Kidney (tissue), 14 donors: ENCODE results near the gene CYS1. TPM values are rescaled to one million over a fixed set of nuclear protein-coding genes. Genes with fewer than 3 reads are reported as not detected.

Source experiments
- DNase-seq, 5 donors: peaks; one replicate each; pipeline ENCODE4 v3.0.0-alpha.2; 2013 to 2020
- FAIRE-seq: peaks from 2 replicates; lab custom pipeline; 2012; peaks lifted over from hg19 to GRCh38; lab: Jason Lieb, UNC
- H3K27ac ChIP-seq, 2 donors: one replicate each; pipeline ENCODE4 v1.7.0; 2013; ENCODE audit warnings: low read depth in 2 of 2, low read length in 2 of 2, inconsistent platforms in 1 of 2
- H3K27me3 ChIP-seq: one replicate; pipeline ENCODE4 v1.7.1; 2013; ENCODE audit warnings: low read length, inconsistent platforms; ENCODE audit not compliant: control insufficient read depth, insufficient read depth
- H3K36me3 ChIP-seq, 3 donors: one replicate each; pipeline versions ENCODE4 v1.7.0 to v1.7.1; 2013; ENCODE audit warnings: low read length in 3 of 3, control low read depth in 1 of 3, inconsistent platforms in 1 of 3; ENCODE audit not compliant: insufficient read depth in 3 of 3, control insufficient read depth in 2 of 3
- H3K4me1 ChIP-seq, 3 donors: one replicate each; pipeline versions ENCODE4 v1.7.0 to v1.7.1; 2013; ENCODE audit warnings: low read length in 3 of 3, inconsistent platforms in 1 of 3, low read depth in 1 of 3; ENCODE audit not compliant: control insufficient read depth in 2 of 3, insufficient read depth in 2 of 3
- H3K4me3 ChIP-seq, 3 donors: one replicate each; pipeline versions ENCODE4 v1.7.0 to v1.8.1; 2013; ENCODE audit warnings: low read length in 3 of 3, control low read depth in 1 of 3, inconsistent platforms in 1 of 3
- H3K9ac ChIP-seq, 3 donors: one replicate each; pipeline versions ENCODE4 v1.7.0 to v1.7.1; 2013; ENCODE audit warnings: low read length in 3 of 3, control low read depth in 1 of 3, inconsistent platforms in 1 of 3
- H3K9me3 ChIP-seq, 3 donors: one replicate each; pipeline versions ENCODE4 v1.7.0 to v1.7.1; 2013; ENCODE audit warnings: low read length in 3 of 3, control low read depth in 1 of 3, inconsistent platforms in 1 of 3; ENCODE audit not compliant: control insufficient read depth in 2 of 3, insufficient read depth in 1 of 3
- intact Hi-C: fragments of 100-400 bp; cut with DNase I; formaldehyde crosslinking; loops from one replicate; pipeline ENCODE4 v1.11.1; 2022
- polyA plus RNA-seq: library from polyadenylated mRNA; stranded (reverse); fragments of 350-450 nt; fragmentation: Illumina TruSeq; extraction: RNeasy Lipid Tissue Mini Kit (QIAGEN cat#74804); gene quantifications from one replicate; pipeline ENCODE4 v1.2.3, GENCODE V29; 2014; ENCODE audit warnings: low read depth, low replicate concordance; ENCODE audit not compliant: insufficient read depth
- total RNA-seq: library from RNA; stranded (reverse); fragmentation: NEBNext Ultra II Directional; extraction: Animal tissue kit (Norgen Biotek cat#: 25700); gene quantifications from one replicate; pipeline ENCODE4 v1.2.1, GENCODE V29; 2021
- TF ChIP-seq, protein P1 (sequence below): IDR thresholded peaks from 3 replicates; pipeline ENCODE4 v1.5.1; 2012; ENCODE audit warnings: mild to moderate bottlenecking, moderate library complexity, borderline replicate concordance; ENCODE audit not compliant: insufficient read depth; ENCODE audit errors: extremely low read depth
- donor health status: control.
- donor health status: control.
- donor health status: control.
- donor health status: control.
- donor health status: control.
- donor health status: DM: yes; HTN: yes; CAD: no.
- donor health status: Normal renal cell carcinoma (clear cell type).

Gene CYS1
- total and polyA plus RNA-seq, 2 donors from 2014 or later = 245 to 276 TPM

DNA sequence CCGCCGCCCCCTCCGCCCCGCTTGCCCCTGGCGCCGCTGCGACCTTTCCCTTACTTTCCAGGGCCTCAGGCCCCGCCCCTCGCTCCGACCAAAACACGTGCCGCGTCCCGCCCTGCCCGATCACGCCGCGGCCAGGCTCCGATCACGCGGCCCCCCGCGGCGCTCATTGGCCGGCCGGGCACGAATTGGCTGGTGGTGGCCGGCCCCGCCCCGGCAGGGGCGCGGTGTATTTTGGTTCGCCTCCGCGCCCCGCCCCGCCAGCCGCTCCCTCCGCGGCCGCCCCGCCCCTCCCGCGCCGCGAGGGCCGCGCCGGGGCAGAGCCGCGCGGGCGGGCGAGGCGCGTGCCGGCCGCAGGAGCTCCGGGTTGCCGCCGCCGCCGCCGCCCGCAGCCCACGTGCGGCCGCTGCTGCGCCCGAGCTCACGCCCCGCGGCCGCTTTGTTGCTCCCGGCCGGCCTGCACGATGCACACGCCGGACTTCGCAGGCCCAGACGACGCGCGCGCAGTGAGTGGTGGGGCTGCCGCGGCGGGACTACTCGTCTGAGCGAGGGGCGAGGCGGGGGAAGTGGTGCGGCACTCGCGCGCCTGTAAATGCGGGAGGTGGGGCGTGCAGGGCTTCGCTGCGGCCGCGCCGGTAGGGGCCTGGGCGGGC is 36.8 kb downstream of the CYS1 start, which contains the start of gene KLF11:
KLF11 (plus strand) TSS at position 295 of the 650 bp plus-strand sequence; CDS start at position 462, 167 bp downstream.
- Histone ChIP-seq H3K4me1 (peaks cover 0 to 37% (median 35%) of the 10 kb centered on the region in 3 donors), H3K27me3 (no peaks in the 10 kb centered on the region), H3K36me3 (peaks cover 0 to 17% (median 6%) of the 10 kb centered on the region in 3 donors), H3K27ac (peak within 1 kb of the TSS; percentile 99), H3K9ac (peak within 1 kb of the TSS; percentile 35 to 77 (median 75)), H3K4me3 (peak within 1 kb of the TSS; percentile 57 to 77 (median 73)), H3K9me3 (no peaks in the 10 kb centered on the region)
- peak; percentile 92 to 98 (median 96) for DNase-seq
- no peak for FAIRE-seq
- intact Hi-C loops = no loop called here
- TF ChIP-seq, protein P1, sequence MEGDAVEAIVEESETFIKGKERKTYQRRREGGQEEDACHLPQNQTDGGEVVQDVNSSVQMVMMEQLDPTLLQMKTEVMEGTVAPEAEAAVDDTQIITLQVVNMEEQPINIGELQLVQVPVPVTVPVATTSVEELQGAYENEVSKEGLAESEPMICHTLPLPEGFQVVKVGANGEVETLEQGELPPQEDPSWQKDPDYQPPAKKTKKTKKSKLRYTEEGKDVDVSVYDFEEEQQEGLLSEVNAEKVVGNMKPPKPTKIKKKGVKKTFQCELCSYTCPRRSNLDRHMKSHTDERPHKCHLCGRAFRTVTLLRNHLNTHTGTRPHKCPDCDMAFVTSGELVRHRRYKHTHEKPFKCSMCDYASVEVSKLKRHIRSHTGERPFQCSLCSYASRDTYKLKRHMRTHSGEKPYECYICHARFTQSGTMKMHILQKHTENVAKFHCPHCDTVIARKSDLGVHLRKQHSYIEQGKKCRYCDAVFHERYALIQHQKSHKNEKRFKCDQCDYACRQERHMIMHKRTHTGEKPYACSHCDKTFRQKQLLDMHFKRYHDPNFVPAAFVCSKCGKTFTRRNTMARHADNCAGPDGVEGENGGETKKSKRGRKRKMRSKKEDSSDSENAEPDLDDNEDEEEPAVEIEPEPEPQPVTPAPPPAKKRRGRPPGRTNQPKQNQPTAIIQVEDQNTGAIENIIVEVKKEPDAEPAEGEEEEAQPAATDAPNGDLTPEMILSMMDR = no peak

- Histone ChIP-seq H3K9me3 (no peaks in the 10 kb centered on the region), H3K27ac (peak overlapping the region; percentile 96 to 99), H3K9ac (peak overlapping the region; percentile 35 to 75 (median 46)), H3K4me1 (peaks cover 0 to 31% (median 31%) of the 10 kb centered on the region in 3 donors), H3K27me3 (no peaks in the 10 kb centered on the region), H3K4me3 (peak overlapping the region; percentile 57 to 73 (median 71)), H3K36me3 (peaks cover 0 to 8% (median 3%) of the 10 kb centered on the region in 3 donors)
- DNase-seq (peak; percentile 82 to 96 (median 90)), FAIRE-seq (no peak)
- intact Hi-C loops = no loop called here
- TF ChIP-seq, protein P1 = no peak
These were observed 37.7 kb downstream of the CYS1 start for GRCh38 chr2:10042301-10043161.

DNA sequence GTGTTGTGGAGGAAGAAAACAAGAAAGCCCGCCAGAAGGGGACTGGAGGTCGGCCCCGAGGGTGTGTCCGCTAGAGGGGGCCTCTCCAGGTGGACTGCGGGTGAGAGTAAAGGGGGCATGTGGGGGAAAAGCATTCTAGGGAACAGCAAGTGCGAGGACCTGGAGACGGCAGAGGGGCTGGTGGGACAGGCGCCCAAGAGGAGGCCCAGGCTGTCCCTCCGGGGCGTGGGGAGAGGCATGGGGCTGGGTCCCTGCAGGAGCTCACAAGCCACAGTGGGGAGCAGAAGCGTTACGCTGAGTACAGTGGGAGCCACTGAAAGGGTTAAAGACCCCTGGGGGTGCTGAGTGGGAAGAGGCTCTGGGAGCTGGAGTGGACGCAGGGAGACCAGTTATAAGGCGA is 38.5 kb downstream of the CYS1 start:
- DNase-seq = peak in 1 of 5 donors; percentile 78
- peaks cover 0 to 39% (median 34%) of the 10 kb centered on the region in 3 donors for H3K4me1 ChIP-seq
- H3K36me3 ChIP-seq = peaks cover 0 to 7% (median 3%) of the 10 kb centered on the region in 3 donors
- peak overlapping the region in 2 of 3 donors; percentile 8 to 75 for H3K9ac ChIP-seq
- TF ChIP-seq, protein P1 = no peak
- FAIRE-seq = no peak
- peak overlapping the region in 1 of 3 donors; percentile 71 for H3K4me3 ChIP-seq
- H3K27me3 ChIP-seq = no peaks in the 10 kb centered on the region
- H3K27ac ChIP-seq = peak overlapping the region; percentile 96 to 99
- intact Hi-C loops = no loop called here
- H3K9me3 ChIP-seq = no peaks in the 10 kb centered on the region
